Measurements from ENCODE around the gene TMA7. TPM values are rescaled to one million over a fixed set of nuclear protein-coding genes. Genes with fewer than 3 reads are reported as not detected.
A peak's percentile ranks its signal among the peaks of the same experiment; 100 is the strongest.

TMA7 gene
- total and polyA plus RNA-seq, 2 of the 13 experiments (the other 11 are each of a cell fraction or from before 2014, with no cell fraction given) = 100 to 486 TPM

- TF ChIP-seq ZBED4 (CRISPR knock-in tag; IDR thresholded peaks at IDR 0.05; ENCODE audit: borderline replicate concordance) (peak; percentile 18; the same call in 1 of the 2 replicates), CBX5 (CRISPR knock-in tag; IDR thresholded peaks at IDR 0.05; ENCODE audit: borderline replicate concordance) (peak; percentile 47; the same call in 1 of the 2 replicates), TEAD2 (CRISPR knock-in tag; IDR thresholded peaks at IDR 0.05) (no peak), CBX1 (IDR thresholded peaks at IDR 0.05; ENCODE audit: low read depth) (no peak), ZNF839 (CRISPR knock-in tag; IDR thresholded peaks at IDR 0.05; ENCODE audit: borderline replicate concordance) (no peak), ZNF12 (CRISPR knock-in tag; IDR thresholded peaks at IDR 0.05) (no peak), ZBTB40 (IDR thresholded peaks at IDR 0.05) (no peak), ZBTB40 (CRISPR knock-in tag; IDR thresholded peaks at IDR 0.05) (no peak), PPARG (CRISPR knock-in tag; conservative IDR thresholded peaks at IDR 0.05) (0 out of 2 replicates have a peak, but pooled peaks have one; percentile 40), SAP130 (CRISPR knock-in tag; IDR thresholded peaks at IDR 0.05; ENCODE audit: low read depth) (peak; percentile 61), MXD4 (CRISPR knock-in tag; IDR thresholded peaks at IDR 0.05) (0 out of 2 replicates have a peak, but pooled peaks have one; percentile 18), ZNF557 (CRISPR knock-in tag; IDR thresholded peaks at IDR 0.05) (no peak), PRDM4 (CRISPR knock-in tag; IDR thresholded peaks at IDR 0.05; ENCODE audit: borderline replicate concordance) (no peak)
These were observed 4.1 kb upstream of the TMA7 start (continued) for GRCh38 chr3:48435774-48436476.
